HG03520 (cell line): ENCODE results near the gene MEIOSIN.
"Not testable (repeated sequence)": the region's sequence is repeated elsewhere in the genome, so short reads cannot be mapped to it uniquely, and the experiment has no call there.

Source experiments
- ATAC-seq: cut with Tn5 transposase; IDR thresholded peaks from one replicate; pipeline ENCODE4 v1.9.1; 2021; ENCODE audit warnings: mild to moderate bottlenecking, moderate library complexity; ENCODE audit not compliant: unreplicated experiment

MEIOSIN gene

GRCh38 chr19:45793876-45794275, 60.6 kb downstream of the MEIOSIN start:
- ATAC-seq, result no peak

- no peak for ATAC-seq
Measured at GRCh38 chr19:45794627-45795026, 61.4 kb downstream of the MEIOSIN start.

- ATAC-seq, result no peak
Measured at GRCh38 chr19:45798995-45799517, 65.8 kb downstream of the MEIOSIN start.

GRCh38 chr19:45799541-45799940, 66.3 kb downstream of the MEIOSIN start:
- ATAC-seq, result not testable (repeated sequence)

GRCh38 chr19:45800070-45800553, 66.9 kb downstream of the MEIOSIN start:
- ATAC-seq, result no peak

- no peak for ATAC-seq
Measured at GRCh38 chr19:45801603-45802175, 68.5 kb downstream of the MEIOSIN start.

- no peak for ATAC-seq
Measured at GRCh38 chr19:45804140-45804958, 71.1 kb downstream of the MEIOSIN start.

- ATAC-seq, result no peak
Measured at GRCh38 chr19:45804959-45805230, 71.7 kb downstream of the MEIOSIN start.

GRCh38 chr19:45805719-45806118, 72.5 kb downstream of the MEIOSIN start:
- no peak for ATAC-seq

- no peak for ATAC-seq
Measured at GRCh38 chr19:45809643-45810159, 76.5 kb downstream of the MEIOSIN start.

- no peak for ATAC-seq
Measured at GRCh38 chr19:45812297-45812696, 79.1 kb downstream of the MEIOSIN start.
